ENCODE measurements around the gene PIP5K1A.

Gene PIP5K1A

GRCh38 chr1:151198254-151199127 is at the start of gene PIP5K1A (continued):
- TF ChIP-seq ZNF148 (tag by site-specific recombination; IDR thresholded peaks at IDR 0.05; ENCODE audit: borderline replicate concordance) (no peak), ZNF221 (tag by site-specific recombination; IDR thresholded peaks at IDR 0.05; ENCODE audit: borderline replicate concordance) (no peak), ZNF561 (tag by site-specific recombination; IDR thresholded peaks at IDR 0.05; ENCODE audit: borderline replicate concordance) (no peak), ZNF48 (tag by site-specific recombination; IDR thresholded peaks at IDR 0.05) (no peak), ZNF391 (tag by site-specific recombination; IDR thresholded peaks at IDR 0.05; ENCODE audit: borderline replicate concordance, low read depth) (no peak), ZNF692 (tag by site-specific recombination; IDR thresholded peaks at IDR 0.05) (peak; percentile 79), ZNF114 (tag by site-specific recombination; IDR thresholded peaks at IDR 0.05) (no peak), ZNF132 (tag by site-specific recombination; IDR thresholded peaks at IDR 0.05; ENCODE audit: borderline replicate concordance) (no peak), ZNF610 (tag by site-specific recombination; IDR thresholded peaks at IDR 0.05; ENCODE audit: borderline replicate concordance) (no peak), ZSCAN18 (tag by site-specific recombination; IDR thresholded peaks at IDR 0.05) (no peak), GLI4 (tag by site-specific recombination; IDR thresholded peaks at IDR 0.05) (no peak), KLF17 (tag by site-specific recombination; IDR thresholded peaks at IDR 0.05) (no peak), ZFP69B (tag by site-specific recombination; IDR thresholded peaks at IDR 0.05) (peak; percentile 83), ZNF157 (tag by site-specific recombination; IDR thresholded peaks at IDR 0.05) (no peak), ZFP41 (tag by site-specific recombination; IDR thresholded peaks at IDR 0.05; ENCODE audit: borderline replicate concordance) (no peak), ZNF600 (tag by site-specific recombination; IDR thresholded peaks at IDR 0.05) (peak; percentile 78; the same call in 1 of the 2 replicates), KLF16 (tag by site-specific recombination; IDR thresholded peaks at IDR 0.05) (no peak), KLF10 (tag by site-specific recombination; IDR thresholded peaks at IDR 0.05) (peak; percentile 9; the same call in 1 of the 2 replicates), ZNF112 (tag by site-specific recombination; IDR thresholded peaks at IDR 0.05) (no peak), ZNF324 (tag by site-specific recombination; IDR thresholded peaks at IDR 0.05) (no peak), ZNF560 (tag by site-specific recombination; IDR thresholded peaks at IDR 0.05; ENCODE audit: borderline replicate concordance) (no peak), GLIS1 (tag by site-specific recombination; IDR thresholded peaks at IDR 0.05) (no peak), ZNF239 (tag by site-specific recombination; IDR thresholded peaks at IDR 0.05) (no peak), ZNF544 (tag by site-specific recombination; IDR thresholded peaks at IDR 0.05) (no peak), ZNF302 (tag by site-specific recombination; IDR thresholded peaks at IDR 0.05; ENCODE audit: low read depth) (no peak), MYNN (tag by site-specific recombination; IDR thresholded peaks at IDR 0.05; ENCODE audit: borderline replicate concordance) (no peak), ZNF624 (tag by site-specific recombination; IDR thresholded peaks at IDR 0.05) (no peak), TRIM28 (IDR thresholded peaks at IDR 0.05; ENCODE audit: borderline replicate concordance, low read length) (peak; percentile 35; the same call in 1 of the 2 replicates), BCL6B (tag by site-specific recombination; IDR thresholded peaks at IDR 0.05) (no peak), ZNF24 (tag by site-specific recombination; IDR thresholded peaks at IDR 0.05) (no peak), ZNF362 (tag by site-specific recombination; IDR thresholded peaks at IDR 0.05) (peak; percentile 81)
